ENCODE data around the gene NBDY. TPM values are rescaled to one million over a fixed set of nuclear protein-coding genes. Genes with fewer than 3 reads are reported as not detected.

NBDY gene
- total RNA-seq, 1 donor from 2014 or later = 15.4 TPM

DNA sequence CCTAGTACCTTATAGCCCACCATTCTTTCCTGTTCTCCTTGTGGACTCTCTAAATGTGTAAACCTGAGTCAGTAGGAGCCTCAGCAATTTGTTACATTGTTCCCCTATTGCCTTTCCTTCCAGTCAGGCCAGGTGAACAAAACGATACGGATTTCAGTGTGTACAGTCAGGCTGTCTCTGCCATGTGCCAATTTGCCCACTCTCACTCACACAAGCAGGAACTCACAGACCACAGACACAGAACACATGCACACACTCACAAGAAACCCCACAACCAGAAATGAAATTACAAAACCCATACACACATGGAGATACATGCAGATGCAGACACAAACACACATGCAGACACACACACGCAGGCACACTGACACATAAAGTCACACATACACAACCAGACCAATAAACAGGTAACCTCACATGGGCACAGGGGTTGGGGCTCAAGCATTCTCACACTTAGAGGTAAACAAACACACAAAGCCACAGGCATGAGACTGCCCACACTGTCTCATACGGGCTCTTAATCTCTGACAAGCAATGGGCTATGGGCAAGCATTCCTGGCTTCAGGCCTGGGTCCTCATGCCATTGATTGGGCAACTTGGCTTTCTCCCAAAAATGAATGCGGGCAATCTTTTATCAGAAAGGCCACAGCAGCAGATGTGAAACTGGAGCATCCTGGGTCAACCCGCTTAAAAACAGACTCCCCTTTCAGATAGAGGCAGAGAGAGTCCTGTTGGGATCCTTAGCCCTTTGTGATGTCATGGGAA lies 68.7 kb downstream of the NBDY start:
- peak in 1 of 2 donors; percentile 63 for DNase-seq (ENCODE audit: low spot score in 2 of 2)
- H3K27ac ChIP-seq = no peak overlapping the region

DNA sequence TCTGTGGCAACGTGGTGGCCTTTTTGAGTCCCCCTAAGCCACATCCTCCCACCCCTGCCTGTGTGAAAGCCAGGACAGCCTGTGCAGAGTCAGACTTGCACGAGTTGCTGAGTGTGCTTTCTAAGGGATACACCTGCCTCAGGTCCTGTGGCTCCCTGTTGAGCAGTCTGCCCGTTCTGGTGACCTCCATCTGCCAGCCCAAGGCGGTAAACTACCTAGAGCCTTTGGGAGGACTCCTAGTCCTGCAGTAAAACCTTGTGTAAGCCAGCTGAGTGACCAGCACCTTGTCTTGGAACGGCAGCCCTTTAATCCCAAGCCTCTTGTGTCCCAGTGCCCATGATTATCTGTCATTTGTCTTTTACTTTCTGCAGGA lies 69.3 kb downstream of the NBDY start:
- Histone ChIP-seq H3K27ac (no peak overlapping the region), H3K4me3 (no peak overlapping the region), H3K4me1 (peaks cover 0 to 7% of the 10 kb centered on the region in 2 donors), H3K9me3 (no peaks in the 10 kb centered on the region), H3K27me3 (no peaks in the 10 kb centered on the region), H3K36me3 (no peaks in the 10 kb centered on the region)
- TF ChIP-seq, protein P1, sequence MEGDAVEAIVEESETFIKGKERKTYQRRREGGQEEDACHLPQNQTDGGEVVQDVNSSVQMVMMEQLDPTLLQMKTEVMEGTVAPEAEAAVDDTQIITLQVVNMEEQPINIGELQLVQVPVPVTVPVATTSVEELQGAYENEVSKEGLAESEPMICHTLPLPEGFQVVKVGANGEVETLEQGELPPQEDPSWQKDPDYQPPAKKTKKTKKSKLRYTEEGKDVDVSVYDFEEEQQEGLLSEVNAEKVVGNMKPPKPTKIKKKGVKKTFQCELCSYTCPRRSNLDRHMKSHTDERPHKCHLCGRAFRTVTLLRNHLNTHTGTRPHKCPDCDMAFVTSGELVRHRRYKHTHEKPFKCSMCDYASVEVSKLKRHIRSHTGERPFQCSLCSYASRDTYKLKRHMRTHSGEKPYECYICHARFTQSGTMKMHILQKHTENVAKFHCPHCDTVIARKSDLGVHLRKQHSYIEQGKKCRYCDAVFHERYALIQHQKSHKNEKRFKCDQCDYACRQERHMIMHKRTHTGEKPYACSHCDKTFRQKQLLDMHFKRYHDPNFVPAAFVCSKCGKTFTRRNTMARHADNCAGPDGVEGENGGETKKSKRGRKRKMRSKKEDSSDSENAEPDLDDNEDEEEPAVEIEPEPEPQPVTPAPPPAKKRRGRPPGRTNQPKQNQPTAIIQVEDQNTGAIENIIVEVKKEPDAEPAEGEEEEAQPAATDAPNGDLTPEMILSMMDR (IDR thresholded peaks at IDR 0.05) = no peak
- intact Hi-C loops (cut with DNase I) = no loop called here
- peak in 1 of 2 donors; percentile 55 for DNase-seq (ENCODE audit: low spot score in 2 of 2)

More for the DNA sequence above, 68.7 kb downstream of the NBDY start:
- Histone ChIP-seq H3K36me3 (no peaks in the 10 kb centered on the region), H3K4me1 (peaks cover 0 to 7% of the 10 kb centered on the region in 2 donors), H3K27me3 (no peaks in the 10 kb centered on the region), H3K4me3 (no peak overlapping the region), H3K9me3 (no peaks in the 10 kb centered on the region)
- intact Hi-C loops (cut with DNase I) = no loop called here
- TF ChIP-seq, protein P1 (IDR thresholded peaks at IDR 0.05) = no peak

DNA sequence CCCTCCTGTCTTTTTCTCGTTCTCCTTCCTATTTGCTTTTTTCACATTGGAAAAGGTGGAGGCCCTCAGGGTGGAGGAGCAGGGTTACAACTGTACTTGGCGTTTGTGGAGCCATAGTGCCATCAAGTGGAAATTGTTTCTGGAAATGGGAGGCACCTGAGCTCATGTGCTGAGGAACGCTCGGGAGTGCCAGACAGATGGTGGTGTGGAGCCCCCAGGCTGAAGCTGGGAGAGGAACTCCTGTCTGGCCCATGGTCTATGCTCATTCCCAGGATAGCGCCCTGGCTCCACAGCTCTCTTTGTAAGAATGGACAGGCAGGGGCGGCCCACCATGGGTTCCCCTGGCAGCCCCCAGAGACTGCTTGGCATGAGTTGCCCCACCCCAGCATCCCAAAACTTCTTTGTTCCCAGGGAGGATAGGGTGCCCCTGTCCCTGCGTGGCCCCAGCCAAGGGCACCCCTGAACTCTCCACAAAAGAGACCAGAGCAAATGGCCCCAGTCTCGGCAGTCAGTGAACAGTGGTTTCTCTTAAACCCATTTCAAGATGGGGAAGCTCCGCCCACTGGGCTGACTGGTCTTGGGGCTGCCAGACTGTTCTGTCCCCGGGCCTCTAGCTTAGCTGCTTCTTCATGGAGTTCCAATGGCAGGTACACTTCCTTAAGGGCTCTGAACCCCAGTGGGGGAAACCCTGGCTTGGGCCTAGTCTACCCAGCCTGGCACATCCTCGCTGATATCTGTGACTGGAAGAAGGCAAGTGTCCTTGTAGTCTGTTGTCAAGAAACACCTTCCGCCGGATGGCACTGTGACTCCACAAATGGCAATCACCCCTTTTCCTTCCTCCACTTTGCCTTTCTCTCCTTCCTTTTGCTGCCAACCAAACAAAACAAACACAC lies 70.1 kb downstream of the NBDY start:
- H3K4me1 ChIP-seq = peaks cover 0 to 12% of the 10 kb centered on the region in 2 donors
- H3K4me3 ChIP-seq = peak overlapping the region in 1 of 2 donors; percentile 15
- H3K9me3 ChIP-seq = no peaks in the 10 kb centered on the region
- H3K36me3 ChIP-seq = no peaks in the 10 kb centered on the region
- H3K27ac ChIP-seq = no peak overlapping the region
- intact Hi-C loops (cut with DNase I) = no loop called here
- TF ChIP-seq, protein P1 (IDR thresholded peaks at IDR 0.05) = peak in 2 of 3 experiments; percentile 28 to 42
- H3K27me3 ChIP-seq = no peaks in the 10 kb centered on the region
- DNase-seq (ENCODE audit: low spot score in 2 of 2) = peak in 1 of 2 donors; percentile 73

DNA sequence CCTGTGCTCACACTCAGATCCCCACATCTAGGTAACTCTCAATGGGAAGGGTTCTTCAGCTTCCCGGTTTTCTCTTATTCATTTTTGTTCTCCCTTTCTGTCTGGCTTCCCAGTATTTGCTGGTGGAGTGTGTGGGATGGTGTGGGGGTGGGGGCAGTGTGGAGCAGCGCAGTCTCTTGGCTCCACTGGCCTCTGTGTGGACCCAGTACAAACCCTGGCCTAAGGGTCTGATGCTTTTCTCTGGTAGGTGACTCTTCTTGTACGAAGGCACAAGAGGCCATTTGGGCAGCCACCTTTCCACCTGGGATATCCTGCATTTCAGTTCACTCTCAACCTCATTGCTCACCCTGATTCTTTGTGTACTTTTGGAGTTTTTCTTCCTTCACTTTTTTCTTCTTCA lies 71.3 kb downstream of the NBDY start:
- intact Hi-C loops (cut with DNase I) = no loop called here
- no peak overlapping the region for H3K27ac ChIP-seq

DNA sequence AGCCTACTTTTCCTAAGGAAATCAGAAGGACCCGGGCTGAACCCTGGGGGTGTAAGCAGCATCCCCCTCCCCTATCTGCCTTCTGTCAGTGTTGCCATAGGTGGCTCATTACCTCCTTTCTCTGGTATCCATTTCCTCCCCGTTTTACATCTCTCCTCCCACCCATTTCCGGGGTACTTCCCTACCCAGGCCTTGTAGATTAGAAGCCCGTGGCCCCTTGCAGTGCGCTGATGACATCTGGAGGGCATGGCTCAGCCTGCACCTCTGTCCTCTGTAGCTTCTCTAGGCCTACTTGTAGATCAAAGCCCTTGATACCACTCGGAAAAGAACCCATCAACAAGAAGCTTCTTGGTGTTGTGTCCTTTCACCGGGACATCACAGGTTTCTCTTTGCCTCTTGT lies 71.8 kb downstream of the NBDY start:
- Histone ChIP-seq H3K9me3 (no peaks in the 10 kb centered on the region), H3K4me1 (peaks cover 0 to 12% of the 10 kb centered on the region in 2 donors), H3K27ac (no peak overlapping the region), H3K27me3 (no peaks in the 10 kb centered on the region), H3K36me3 (no peaks in the 10 kb centered on the region), H3K4me3 (no peak overlapping the region)
- no peak for DNase-seq (ENCODE audit: low spot score in 2 of 2)
- intact Hi-C loops (cut with DNase I) = no loop called here
- TF ChIP-seq, protein P1 (IDR thresholded peaks at IDR 0.05) = no peak

More for the DNA sequence above, 71.3 kb downstream of the NBDY start:
- H3K4me1 ChIP-seq = peaks cover 0 to 12% of the 10 kb centered on the region in 2 donors
- H3K36me3 ChIP-seq = no peaks in the 10 kb centered on the region
- no peaks in the 10 kb centered on the region for H3K9me3 ChIP-seq
- peak in 1 of 2 donors; percentile 57 for DNase-seq (ENCODE audit: low spot score in 2 of 2)
- no peaks in the 10 kb centered on the region for H3K27me3 ChIP-seq
- TF ChIP-seq, protein P1 (IDR thresholded peaks at IDR 0.05) = no peak
- no peak overlapping the region for H3K4me3 ChIP-seq
